Stomach (tissue), 9 donors: Measurements from ENCODE around the gene RCBTB2. TPM values are rescaled to one million over a fixed set of nuclear protein-coding genes. Genes with fewer than 3 reads are reported as not detected.

Source experiments
- DNase-seq, 2 donors: peaks; one replicate each; pipeline versions ENCODE4 v3.0.0 to v3.0.0-alpha.2; 2013 to 2019
- H3K27ac ChIP-seq, 5 donors: fragments of 200-600 bp in 4 of 5; sonication (generic) in 4 of 5; one replicate each; pipeline ENCODE4 v1.5.1; 2013 to 2019; ENCODE audit warnings: mild to moderate bottlenecking in 1 of 5, moderate library complexity in 1 of 5
- H3K27me3 ChIP-seq, 3 donors: fragments of 200-600 bp; sonication (generic); one replicate each; pipeline ENCODE4 v1.5.1; 2017 to 2019; ENCODE audit warnings: mixed run types in 1 of 3
- H3K36me3 ChIP-seq, 4 donors: fragments of 200-600 bp; sonication (generic); 1 replicate in 3 of 4; 2 replicates in 1 of 4; pipeline ENCODE4 v1.5.1; 2016 to 2019
- H3K4me1 ChIP-seq, 4 donors: fragments of 200-600 bp; sonication (generic); one replicate each; pipeline ENCODE4 v1.5.1; 2016 to 2019
- H3K4me3 ChIP-seq, 4 donors: fragments of 200-600 bp; sonication (generic) in 3 of 4; one replicate each; pipeline ENCODE4 v1.5.1; 2016 to 2019; ENCODE audit warnings: mild to moderate bottlenecking in 1 of 4
- H3K9me3 ChIP-seq, 4 donors: fragments of 200-600 bp; sonication (generic); one replicate each; pipeline ENCODE4 v1.5.1; 2016 to 2019
- EP300 ChIP-seq: sonication (generic); formaldehyde crosslinking; IDR thresholded peaks from one replicate; pipeline ENCODE4 v1.6.1; 2017; ENCODE audit warnings: antibody characterized with exemption
- POLR2A ChIP-seq, 4 donors: fragments of 450-650 bp; IDR thresholded peaks; one replicate each; pipeline ENCODE4 v1.6.1; 2016; ENCODE audit warnings: antibody characterized with exemption in 4 of 4, control low read depth in 2 of 4, mild to moderate bottlenecking in 1 of 4, moderate library complexity in 1 of 4
- POLR2AphosphoS5 ChIP-seq, 3 donors: sonication (generic); formaldehyde crosslinking; IDR thresholded peaks; one replicate each; pipeline ENCODE4 v1.6.1; 2016; ENCODE audit warnings: antibody characterized with exemption in 3 of 3
- WGBS, 5 donors: extraction: QIAGEN DNeasy Blood & Tissue Kit in 3 of 5; methylation state at CpG; one replicate each; pipeline versions ENCODE4 v1.1.5 to v1.1.7; 2013 to 2018; 5-methylcytosine and 5-hydroxymethylcytosine counted together
- intact Hi-C: fragments of 100-400 bp; cut with DNase I; formaldehyde crosslinking; loops from one replicate; pipeline ENCODE4 v1.15.1; 2023; ENCODE audit warnings: low total_unique reads
- polyA plus RNA-seq, 3 donors: library from polyadenylated mRNA; stranded (reverse); fragments of 200-250 nt; gene quantifications; one replicate each; pipeline ENCODE4 v1.2.3, GENCODE V29; 2013
- total RNA-seq, 5 donors: library from RNA; depleted of rRNA; stranded (reverse); fragments of >200 nt; gene quantifications; one replicate each; pipeline versions ENCODE4 v1.1.0 to v1.2.3, GENCODE V29; 2014 to 2016
- TF ChIP-seq, protein P1 (sequence below), 7 experiments: fragments of 450-650 bp in 4 of 7; fragments of 200-600 bp in 3 of 7; sonication (generic) in 3 of 7; IDR thresholded peaks; one replicate each; pipeline ENCODE4 v1.5.1; 2016 to 2019; ENCODE audit warnings: antibody characterized with exemption in 7 of 7, control low read depth in 2 of 7, mild to moderate bottlenecking in 1 of 7
- donor health status: healthy with polysubstance abuse.
- donor health status: Bipolar disorder and iron deficiency.
- donor health status: healthy.

RCBTB2 gene
- total and polyA plus RNA-seq, 8 donors: 0.29 to 56.6 (median 7.6) TPM

GRCh38 chr13:48492096-48492440, 40.8 kb downstream of the RCBTB2 start:
- intact Hi-C loops: no loop called here
- Histone ChIP-seq H3K36me3 (peaks cover 0 to 37% (median 16%) of the 10 kb centered on the region in 4 donors), H3K4me3 (peak overlapping the region in 3 of 4 donors; percentile 21 to 30 (median 23)), H3K27ac (peak overlapping the region; percentile 65 to 86 (median 73)), H3K27me3 (no peaks in the 10 kb centered on the region), H3K9me3 (no peaks in the 10 kb centered on the region), H3K4me1 (peaks cover 0 to 44% (median 10%) of the 10 kb centered on the region in 4 donors)
- TF ChIP-seq, protein P1, sequence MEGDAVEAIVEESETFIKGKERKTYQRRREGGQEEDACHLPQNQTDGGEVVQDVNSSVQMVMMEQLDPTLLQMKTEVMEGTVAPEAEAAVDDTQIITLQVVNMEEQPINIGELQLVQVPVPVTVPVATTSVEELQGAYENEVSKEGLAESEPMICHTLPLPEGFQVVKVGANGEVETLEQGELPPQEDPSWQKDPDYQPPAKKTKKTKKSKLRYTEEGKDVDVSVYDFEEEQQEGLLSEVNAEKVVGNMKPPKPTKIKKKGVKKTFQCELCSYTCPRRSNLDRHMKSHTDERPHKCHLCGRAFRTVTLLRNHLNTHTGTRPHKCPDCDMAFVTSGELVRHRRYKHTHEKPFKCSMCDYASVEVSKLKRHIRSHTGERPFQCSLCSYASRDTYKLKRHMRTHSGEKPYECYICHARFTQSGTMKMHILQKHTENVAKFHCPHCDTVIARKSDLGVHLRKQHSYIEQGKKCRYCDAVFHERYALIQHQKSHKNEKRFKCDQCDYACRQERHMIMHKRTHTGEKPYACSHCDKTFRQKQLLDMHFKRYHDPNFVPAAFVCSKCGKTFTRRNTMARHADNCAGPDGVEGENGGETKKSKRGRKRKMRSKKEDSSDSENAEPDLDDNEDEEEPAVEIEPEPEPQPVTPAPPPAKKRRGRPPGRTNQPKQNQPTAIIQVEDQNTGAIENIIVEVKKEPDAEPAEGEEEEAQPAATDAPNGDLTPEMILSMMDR (IDR thresholded peaks at IDR 0.05): no peak
- TF ChIP-seq EP300 (no peak), POLR2A (IDR thresholded peaks at IDR 0.05) (no peak), POLR2AphosphoS5 (IDR thresholded peaks at IDR 0.05) (no peak)
- WGBS, 5 donors: 61 to 79% (median 67%) methylated on average over 1 of the region's 1 CpG
- no peak for DNase-seq

DNA sequence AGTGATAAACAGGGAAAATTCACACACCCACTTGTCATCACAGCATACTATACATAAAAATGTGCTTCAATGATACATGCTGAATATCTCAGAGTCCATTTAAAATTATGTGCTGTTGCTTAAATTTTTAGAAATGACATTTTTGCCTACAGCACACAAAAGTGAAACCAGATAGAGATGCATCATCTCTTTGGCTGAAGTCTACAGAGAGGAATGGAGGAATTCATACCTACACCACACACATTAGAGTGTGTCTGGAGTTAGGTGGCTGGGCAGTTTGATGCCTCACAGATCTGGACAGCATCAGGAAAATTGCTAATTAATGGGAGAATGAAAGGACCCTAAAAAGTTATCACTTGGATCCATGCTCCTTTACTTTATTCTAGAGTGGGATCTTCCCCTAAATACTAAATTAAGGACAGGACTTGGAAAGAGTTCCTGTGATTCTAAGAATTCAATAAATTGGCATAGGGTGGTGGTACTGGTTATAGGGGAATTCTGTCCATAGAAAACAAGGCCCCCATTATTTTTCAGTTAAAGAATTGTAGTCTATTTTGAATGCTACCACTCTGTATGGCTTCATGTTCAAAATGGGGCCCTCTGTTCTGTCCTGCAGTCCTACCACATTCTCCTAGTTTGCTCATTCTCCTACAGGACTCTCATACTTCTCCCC, 41.3 kb downstream of the RCBTB2 start:
- intact Hi-C loops: no loop called here
- no peak for TF ChIP-seq POLR2A (IDR thresholded peaks at IDR 0.05)
- no peak for TF ChIP-seq POLR2AphosphoS5 (IDR thresholded peaks at IDR 0.05)
- TF ChIP-seq EP300: no peak
- TF ChIP-seq, protein P1 (IDR thresholded peaks at IDR 0.05): no peak
- Histone ChIP-seq H3K27me3 (no peaks in the 10 kb centered on the region), H3K27ac (peak overlapping the region; percentile 65 to 86 (median 73)), H3K9me3 (no peaks in the 10 kb centered on the region), H3K36me3 (peaks cover 0 to 41% (median 17%) of the 10 kb centered on the region in 4 donors), H3K4me3 (peak overlapping the region in 2 of 4 donors; percentile 21 to 30), H3K4me1 (peaks cover 0 to 44% (median 10%) of the 10 kb centered on the region in 4 donors)
- DNase-seq: no peak

DNA sequence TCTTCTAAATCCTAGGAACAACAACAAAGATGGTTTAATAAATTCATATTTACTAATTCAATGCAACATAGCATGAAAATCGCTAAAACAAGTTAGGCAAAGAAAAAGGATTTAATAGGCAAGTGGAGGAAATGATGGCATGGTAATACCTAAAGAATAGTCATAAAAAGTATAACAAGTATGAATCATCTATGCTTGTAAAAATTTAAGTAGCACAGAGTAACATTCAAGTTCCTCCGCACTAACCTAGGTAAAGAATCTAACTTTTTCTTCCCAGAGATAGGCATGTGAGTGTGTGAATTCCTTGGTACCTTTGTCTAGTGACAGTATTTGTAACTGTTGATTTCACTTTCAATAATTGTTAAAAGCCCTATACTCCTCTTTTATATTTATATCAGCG, 42.6 kb downstream of the RCBTB2 start:
- DNase-seq: no peak
- Histone ChIP-seq H3K36me3 (peaks cover 0 to 32% (median 15%) of the 10 kb centered on the region in 4 donors), H3K4me3 (no peak overlapping the region), H3K27ac (peak overlapping the region in 1 of 5 donors; percentile 86), H3K4me1 (peaks cover 0 to 44% (median 10%) of the 10 kb centered on the region in 4 donors), H3K27me3 (no peaks in the 10 kb centered on the region), H3K9me3 (no peaks in the 10 kb centered on the region)
- TF ChIP-seq, protein P1 (IDR thresholded peaks at IDR 0.05): no peak
- intact Hi-C loops: no loop called here
- WGBS, 5 donors: 95 to 99% (median 97%) methylated on average over 3 of the region's 3 CpGs

DNA sequence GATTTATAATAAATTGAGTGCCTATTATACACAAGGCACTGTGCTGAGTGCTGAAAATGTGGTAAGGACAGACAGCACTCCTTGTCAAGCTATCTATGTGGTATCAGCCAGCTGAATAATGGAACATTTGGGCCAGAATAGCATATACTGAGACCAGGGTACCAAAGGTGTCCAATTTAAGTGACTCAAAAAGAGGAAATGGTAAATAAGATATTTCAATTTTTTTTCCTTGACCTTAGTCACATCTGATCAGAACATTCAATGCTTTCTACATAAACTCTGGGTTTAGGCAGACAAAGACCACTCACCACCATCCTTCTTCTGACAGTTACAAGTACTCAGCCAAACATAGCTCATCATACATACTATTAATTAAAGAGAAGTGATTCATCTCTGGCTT, 43.2 kb downstream of the RCBTB2 start:
- Histone ChIP-seq H3K27me3 (no peaks in the 10 kb centered on the region), H3K4me3 (no peak overlapping the region), H3K36me3 (peaks cover 0 to 32% (median 15%) of the 10 kb centered on the region in 4 donors), H3K4me1 (peaks cover 0 to 39% (median 9%) of the 10 kb centered on the region in 4 donors), H3K27ac (peak overlapping the region in 1 of 5 donors; percentile 17), H3K9me3 (no peaks in the 10 kb centered on the region)
- TF ChIP-seq POLR2AphosphoS5 (IDR thresholded peaks at IDR 0.05): no peak
- TF ChIP-seq EP300: no peak
- TF ChIP-seq, protein P1 (IDR thresholded peaks at IDR 0.05): no peak
- no peak for TF ChIP-seq POLR2A (IDR thresholded peaks at IDR 0.05)
- intact Hi-C loops: no loop called here
- DNase-seq: no peak
